AG09309 (cell line): Measurements from ENCODE around the gene ARL15.

Experiments
- DNase-seq: peaks from one replicate; pipeline ENCODE4 v3.0.0-alpha.2; 2010; ENCODE audit warnings: low read depth
- H3K4me3 ChIP-seq: 2 replicates; pipeline ENCODE4 v1.5.1; 2011; ENCODE audit warnings: mild to moderate bottlenecking, low read depth, low read length, moderate library complexity; ENCODE audit not compliant: control insufficient read depth
- CTCF ChIP-seq: IDR thresholded peaks from 2 replicates; pipeline ENCODE4 v1.5.1; 2011; ENCODE audit warnings: mild to moderate bottlenecking, low read depth, low read length, inconsistent platforms; ENCODE audit not compliant: insufficient read depth, control insufficient read depth; ENCODE audit errors: missing control alignments

ARL15 gene

DNA sequence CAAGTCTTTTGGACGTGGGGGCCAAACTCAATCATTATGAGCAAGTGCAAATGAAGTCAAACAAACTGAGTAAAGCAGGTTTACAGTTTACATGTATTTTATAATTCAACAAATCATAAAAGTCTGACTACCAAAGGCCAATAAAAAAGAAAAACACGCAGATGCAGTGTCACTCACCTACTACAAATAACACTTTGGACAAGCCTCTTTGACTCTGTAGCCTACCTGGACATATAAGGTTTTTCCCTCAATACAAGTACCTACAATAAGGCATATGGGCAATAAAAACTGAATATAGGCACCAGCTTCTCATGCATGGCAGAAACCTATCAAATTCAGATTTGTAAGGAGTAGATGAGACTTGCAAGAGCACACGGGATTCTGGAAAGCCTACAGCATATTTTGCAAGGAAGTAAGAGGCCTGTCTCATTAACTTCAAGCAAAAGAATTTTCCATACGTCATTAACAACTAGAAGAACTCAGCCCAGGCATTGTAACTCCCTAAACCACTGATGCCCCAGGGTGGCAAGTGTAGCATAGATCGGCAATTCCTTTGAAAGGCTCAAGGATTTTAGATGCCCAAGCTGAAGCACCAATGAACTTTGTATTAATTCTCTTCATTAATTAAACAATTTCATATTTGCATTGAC is 21.7 kb downstream of the ARL15 start:
- no peak for DNase-seq
- no peak for TF ChIP-seq CTCF

GRCh38 chr5:54285686-54286085 is 24.7 kb downstream of the ARL15 start:
- no peak for TF ChIP-seq CTCF
- H3K4me3 ChIP-seq = no peak overlapping the region
- no peak for DNase-seq

More for the DNA sequence above, 21.7 kb downstream of the ARL15 start:
- no peak overlapping the region for H3K4me3 ChIP-seq

- no peak for TF ChIP-seq CTCF
- no peak overlapping the region for H3K4me3 ChIP-seq
- DNase-seq = no peak
Observed at GRCh38 chr5:54284586-54284985, 25.8 kb downstream of the ARL15 start.

DNA sequence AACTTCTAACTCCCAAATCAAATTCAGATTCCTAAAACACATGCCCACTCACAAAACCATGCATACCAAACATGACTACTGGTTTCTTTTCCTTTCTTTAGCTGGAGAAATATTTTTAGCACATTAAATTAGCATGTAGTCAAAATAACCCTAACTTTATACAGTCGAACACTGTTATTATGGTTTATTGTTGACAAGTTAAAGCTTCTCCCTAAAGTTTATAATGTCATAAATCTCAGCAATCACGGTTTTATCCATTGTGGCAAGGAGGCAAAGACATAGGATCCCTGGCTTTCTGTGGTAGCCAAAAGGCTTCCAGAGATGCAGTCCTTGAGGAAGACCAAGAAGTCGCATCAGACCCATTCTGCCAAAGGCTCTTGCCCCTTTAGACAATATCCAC is 27.5 kb downstream of the ARL15 start:
- no peak for TF ChIP-seq CTCF
- no peak for DNase-seq
- no peak overlapping the region for H3K4me3 ChIP-seq

DNA sequence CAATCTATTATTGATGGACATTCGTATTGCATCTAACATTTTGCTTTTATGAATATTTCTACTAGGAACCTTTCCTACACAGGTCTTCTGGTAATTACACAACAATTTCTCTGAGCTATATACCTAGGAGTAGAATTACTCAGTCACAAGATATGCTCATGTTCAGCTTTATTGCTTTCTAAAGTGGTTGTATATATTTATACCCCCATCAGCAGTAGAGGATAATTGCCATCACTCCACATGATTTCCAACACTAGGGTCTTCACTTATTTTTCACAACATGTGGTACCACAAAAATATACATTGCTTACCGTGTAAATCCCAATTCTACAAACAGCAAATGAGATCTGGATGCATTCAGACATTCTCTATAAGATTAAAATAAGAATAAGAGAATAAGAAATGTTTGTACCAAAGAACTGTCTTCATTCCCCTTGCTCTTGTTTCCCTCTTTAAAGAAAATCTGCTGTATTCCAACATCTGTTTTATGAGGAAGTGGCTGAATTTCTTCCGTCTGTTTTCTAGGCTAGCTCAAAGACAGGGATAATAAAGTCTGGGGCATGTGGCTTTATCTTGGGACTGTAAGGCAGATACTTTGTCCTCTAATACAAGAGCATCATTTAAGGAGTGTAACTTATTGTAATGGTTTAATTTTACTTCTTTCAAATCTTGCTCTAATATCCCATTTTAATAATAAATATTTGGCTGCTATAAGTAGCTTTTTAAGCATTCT is 28.2 kb downstream of the ARL15 start:
- no peak for DNase-seq
- no peak for TF ChIP-seq CTCF

DNA sequence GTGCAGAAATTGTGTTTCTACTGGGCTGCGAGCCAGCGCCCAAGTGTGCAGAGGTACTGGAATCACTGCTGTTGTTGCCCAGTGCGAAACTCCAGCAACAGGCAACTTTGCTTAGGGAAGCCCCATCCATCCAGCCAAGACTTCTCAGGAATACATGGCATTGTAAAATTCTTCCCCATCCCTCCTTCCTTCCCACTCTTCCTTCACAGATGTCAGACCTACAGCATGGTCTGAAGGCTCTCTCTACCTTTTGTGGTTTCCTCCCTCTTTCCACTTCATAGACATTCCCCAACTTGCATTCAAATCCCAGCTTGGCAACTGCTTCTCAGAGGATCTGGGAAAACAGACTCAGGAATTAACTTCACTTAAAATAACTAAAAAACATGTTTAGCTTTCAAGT is 30.4 kb downstream of the ARL15 start:
- H3K4me3 ChIP-seq = no peak overlapping the region
- no peak for TF ChIP-seq CTCF
- no peak for DNase-seq

More for the DNA sequence above, 28.2 kb downstream of the ARL15 start:
- H3K4me3 ChIP-seq = no peak overlapping the region
